Measurements from ENCODE around the gene CPNE9. TPM values are rescaled to one million over a fixed set of nuclear protein-coding genes. Genes with fewer than 3 reads are reported as not detected.
A peak's percentile ranks its signal among the peaks of the same experiment; 100 is the strongest.

CPNE9 gene
- total RNA-seq, 2 experiments from 2014 or later = not detected

DNA sequence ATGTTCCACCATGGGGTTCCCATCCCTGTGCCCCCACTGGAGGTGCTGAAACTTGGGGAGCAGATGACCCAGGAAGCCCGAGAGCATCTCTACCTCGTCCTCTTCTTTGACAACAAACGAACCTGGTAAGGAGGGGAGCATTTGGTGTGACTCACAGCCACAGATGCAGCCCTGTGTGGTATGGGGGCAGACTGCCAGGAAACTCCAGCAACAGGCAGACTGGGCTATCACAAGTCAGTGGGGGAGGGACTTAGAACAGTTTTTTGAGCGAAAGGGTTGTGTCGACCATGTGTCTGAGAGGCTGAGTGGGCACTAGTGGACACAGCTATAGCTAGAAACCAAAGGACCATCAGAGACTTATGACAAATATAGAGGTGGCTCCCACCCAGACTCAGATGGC lies 42.7 kb downstream of the CPNE9 start:
- ChIA-PET CTCF (interaction anchor here (1.0 to 1.6 kb wide), 3 partner anchors 9 to 19 kb away, joined by 4 to 7 read pairs (median 4); no protein-coding TSS in a partner anchor), POLR2A (interaction anchor here (0.9 to 7.4 kb wide), 4 partner anchors 8 to 34 kb away, joined by 3 to 50 read pairs (median 6); partner anchors contain the start of gene BRPF1)
- Mint-ChIP-seq H3K4me3 (no peak overlapping the region), H3K36me3 (ENCODE audit: low read depth) (peaks cover 62% of the 10 kb centered on the region), H3K27me3 (no peaks in the 10 kb centered on the region), H3K4me1 (ENCODE audit: low read depth) (peaks cover 22% of the 10 kb centered on the region), H3K9me3 (no peaks in the 10 kb centered on the region), H3K27ac (peak overlapping the region; percentile 74)
- TF ChIP-seq, protein P1, sequence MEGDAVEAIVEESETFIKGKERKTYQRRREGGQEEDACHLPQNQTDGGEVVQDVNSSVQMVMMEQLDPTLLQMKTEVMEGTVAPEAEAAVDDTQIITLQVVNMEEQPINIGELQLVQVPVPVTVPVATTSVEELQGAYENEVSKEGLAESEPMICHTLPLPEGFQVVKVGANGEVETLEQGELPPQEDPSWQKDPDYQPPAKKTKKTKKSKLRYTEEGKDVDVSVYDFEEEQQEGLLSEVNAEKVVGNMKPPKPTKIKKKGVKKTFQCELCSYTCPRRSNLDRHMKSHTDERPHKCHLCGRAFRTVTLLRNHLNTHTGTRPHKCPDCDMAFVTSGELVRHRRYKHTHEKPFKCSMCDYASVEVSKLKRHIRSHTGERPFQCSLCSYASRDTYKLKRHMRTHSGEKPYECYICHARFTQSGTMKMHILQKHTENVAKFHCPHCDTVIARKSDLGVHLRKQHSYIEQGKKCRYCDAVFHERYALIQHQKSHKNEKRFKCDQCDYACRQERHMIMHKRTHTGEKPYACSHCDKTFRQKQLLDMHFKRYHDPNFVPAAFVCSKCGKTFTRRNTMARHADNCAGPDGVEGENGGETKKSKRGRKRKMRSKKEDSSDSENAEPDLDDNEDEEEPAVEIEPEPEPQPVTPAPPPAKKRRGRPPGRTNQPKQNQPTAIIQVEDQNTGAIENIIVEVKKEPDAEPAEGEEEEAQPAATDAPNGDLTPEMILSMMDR (IDR thresholded peaks at IDR 0.05) = no peak
- no peak for ATAC-seq
- intact Hi-C loops (cut with micrococcal nuclease) = no loop called here
- peak; percentile 67 for DNase-seq

GRCh38 chr3:9747267-9747666 lies 43.6 kb downstream of the CPNE9 start:
- H3K27ac Mint-ChIP-seq = peak overlapping the region; percentile 74
- TF ChIP-seq, protein P1 (IDR thresholded peaks at IDR 0.05) = no peak
- H3K27me3 Mint-ChIP-seq = no peaks in the 10 kb centered on the region
- H3K4me3 Mint-ChIP-seq = no peak overlapping the region
- ChIA-PET POLR2A (interaction anchor here (1.2 to 7.4 kb wide), 3 partner anchors 15 to 33 kb away, joined by 4 to 50 read pairs (median 5); partner anchors contain the start of gene BRPF1), CTCF (no interaction called here)
- ATAC-seq = no peak
- DNase-seq = no peak
- H3K4me1 Mint-ChIP-seq (ENCODE audit: low read depth) = peaks cover 31% of the 10 kb centered on the region
- intact Hi-C loops (cut with micrococcal nuclease) = no loop called here
- H3K9me3 Mint-ChIP-seq = no peaks in the 10 kb centered on the region
- H3K36me3 Mint-ChIP-seq (ENCODE audit: low read depth) = peaks cover 66% of the 10 kb centered on the region

- TF ChIP-seq, protein P1 (IDR thresholded peaks at IDR 0.05) = no peak
- intact Hi-C loops (cut with micrococcal nuclease) = no loop called here
- Mint-ChIP-seq H3K4me1 (ENCODE audit: low read depth) (peaks cover 35% of the 10 kb centered on the region), H3K4me3 (no peak overlapping the region), H3K9me3 (no peaks in the 10 kb centered on the region), H3K36me3 (ENCODE audit: low read depth) (peaks cover 70% of the 10 kb centered on the region), H3K27ac (no peak overlapping the region), H3K27me3 (no peaks in the 10 kb centered on the region)
- ATAC-seq (no peak), DNase-seq (no peak)
- POLR2A ChIA-PET = interaction anchor here (1.1 to 7.4 kb wide), 3 partner anchors 10 to 21 kb away, joined by 3 to 50 read pairs (median 4); partner anchors contain the start of gene BRPF1
- CTCF ChIA-PET = interaction anchor here (3.2 kb wide), 1 partner anchor 21 kb away, joined by 15 read pairs; no protein-coding TSS in a partner anchor
These were observed 44.4 kb downstream of the CPNE9 start for GRCh38 chr3:9748031-9748430.

DNA sequence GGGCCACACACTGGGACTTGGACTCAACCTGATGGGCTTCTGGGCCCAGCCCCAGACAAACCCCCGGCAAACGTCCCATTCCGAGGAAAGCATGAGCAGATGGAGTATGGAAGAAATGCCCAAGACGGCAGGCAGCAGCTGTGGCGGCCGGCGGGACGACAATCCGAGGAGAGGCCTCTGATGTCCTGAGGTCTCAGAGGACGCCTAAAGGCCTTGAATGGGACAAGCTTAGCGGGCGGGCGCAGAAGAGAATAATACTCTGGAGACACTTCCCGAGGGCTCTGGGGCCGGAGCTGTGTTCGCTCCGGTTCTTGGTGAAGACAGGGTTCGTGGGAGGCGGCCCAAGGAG lies 45.6 kb downstream of the CPNE9 start:
- DNase-seq = no peak
- TF ChIP-seq, protein P1 (IDR thresholded peaks at IDR 0.05) = no peak
- intact Hi-C loops (cut with micrococcal nuclease) = no loop called here
- ChIA-PET CTCF (interaction anchor here (0.8 to 3.2 kb wide), 7 partner anchors 10 to 58 kb away, joined by 3 to 15 read pairs (median 5); partner anchors contain the start of gene BRPF1), POLR2A (interaction anchor here (1.0 to 7.4 kb wide), 10 partner anchors 9 to 52 kb away, joined by 3 to 50 read pairs (median 7); partner anchors contain the start of genes ARPC4, BRPF1 and TADA3)
- no peak for ATAC-seq
- H3K27me3 Mint-ChIP-seq = no peaks in the 10 kb centered on the region
- H3K27ac Mint-ChIP-seq = peak overlapping the region; percentile 94
- H3K4me3 Mint-ChIP-seq = peak overlapping the region; percentile 88
- H3K4me1 Mint-ChIP-seq (ENCODE audit: low read depth) = peaks cover 40% of the 10 kb centered on the region
- no peaks in the 10 kb centered on the region for H3K9me3 Mint-ChIP-seq
- H3K36me3 Mint-ChIP-seq (ENCODE audit: low read depth) = peaks cover 68% of the 10 kb centered on the region

Data from activated CD8-positive, alpha-beta T cell treated with anti-CD3 and anti-CD28 coated beads for 36 hours (primary cell).